Ovary (tissue), 3 donors: ENCODE data around the gene SPDYE2B.
"Not testable (repeated sequence)": the region's sequence is repeated elsewhere in the genome, so short reads cannot be mapped to it uniquely, and the experiment has no call there.

ENCODE experiments used
- EP300 ChIP-seq: sonication (generic); formaldehyde crosslinking; IDR thresholded peaks from one replicate; pipeline ENCODE4 v1.6.1; 2017; ENCODE audit warnings: antibody characterized with exemption
- POLR2A ChIP-seq: fragments of 450-650 bp; IDR thresholded peaks from one replicate; pipeline ENCODE4 v1.6.1; 2017; ENCODE audit warnings: antibody characterized with exemption, mild to moderate bottlenecking, moderate library complexity
- TF ChIP-seq, protein P1 (sequence below), 3 donors: fragments of 450-650 bp in 2 of 3; fragments of 200-600 bp in 1 of 3; IDR thresholded peaks; one replicate each; pipeline versions ENCODE4 v1.5.1 to v1.8.0; 2016 to 2022; ENCODE audit warnings: antibody characterized with exemption in 3 of 3, mild to moderate bottlenecking in 1 of 3
- donor health status: DM: no; HTN: no; CAD: no.

DNA sequence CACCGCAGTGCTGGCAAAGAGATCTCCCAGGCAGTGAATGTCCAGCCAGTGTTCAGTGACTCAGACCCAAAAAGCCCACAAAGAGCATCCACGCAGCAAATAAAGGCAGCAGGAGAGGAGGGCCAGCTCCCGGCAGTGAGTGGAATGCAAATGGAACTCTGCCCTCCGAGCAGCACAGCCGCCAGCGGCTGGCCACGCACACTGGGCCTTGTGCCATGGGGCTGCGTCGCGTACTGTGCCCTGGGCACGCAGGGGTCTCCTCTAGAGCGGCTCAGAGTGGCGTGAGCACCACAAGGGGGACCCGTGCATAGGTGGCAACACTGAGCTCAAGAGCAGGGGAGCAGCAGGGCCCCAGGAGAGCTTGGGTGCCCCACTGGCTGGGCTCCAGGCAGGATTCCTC lies 17.4 kb downstream of the SPDYE2B start:
- TF ChIP-seq, protein P1, sequence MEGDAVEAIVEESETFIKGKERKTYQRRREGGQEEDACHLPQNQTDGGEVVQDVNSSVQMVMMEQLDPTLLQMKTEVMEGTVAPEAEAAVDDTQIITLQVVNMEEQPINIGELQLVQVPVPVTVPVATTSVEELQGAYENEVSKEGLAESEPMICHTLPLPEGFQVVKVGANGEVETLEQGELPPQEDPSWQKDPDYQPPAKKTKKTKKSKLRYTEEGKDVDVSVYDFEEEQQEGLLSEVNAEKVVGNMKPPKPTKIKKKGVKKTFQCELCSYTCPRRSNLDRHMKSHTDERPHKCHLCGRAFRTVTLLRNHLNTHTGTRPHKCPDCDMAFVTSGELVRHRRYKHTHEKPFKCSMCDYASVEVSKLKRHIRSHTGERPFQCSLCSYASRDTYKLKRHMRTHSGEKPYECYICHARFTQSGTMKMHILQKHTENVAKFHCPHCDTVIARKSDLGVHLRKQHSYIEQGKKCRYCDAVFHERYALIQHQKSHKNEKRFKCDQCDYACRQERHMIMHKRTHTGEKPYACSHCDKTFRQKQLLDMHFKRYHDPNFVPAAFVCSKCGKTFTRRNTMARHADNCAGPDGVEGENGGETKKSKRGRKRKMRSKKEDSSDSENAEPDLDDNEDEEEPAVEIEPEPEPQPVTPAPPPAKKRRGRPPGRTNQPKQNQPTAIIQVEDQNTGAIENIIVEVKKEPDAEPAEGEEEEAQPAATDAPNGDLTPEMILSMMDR (IDR thresholded peaks at IDR 0.05), result not testable (repeated sequence)
- not testable (repeated sequence) for TF ChIP-seq EP300, POLR2A
